Skin epidermis (tissue), 12 donors: Measurements from ENCODE around the gene CRHR1.
"Not testable (repeated sequence)": the region's sequence is repeated elsewhere in the genome, so short reads cannot be mapped to it uniquely, and the experiment has no call there.

Source experiments
- H3K27ac ChIP-seq, 21 experiments: fragments of 200-600 bp; sonication (generic) in 11 of 21; one replicate each; pipeline ENCODE4 v1.5.0; 2020; ENCODE audit warnings: mild to moderate bottlenecking in 3 of 21, inconsistent platforms in 2 of 21, moderate library complexity in 2 of 21
- H3K4me3 ChIP-seq, 7 experiments: fragments of 200-600 bp; sonication (generic) in 2 of 7; one replicate each; pipeline ENCODE4 v1.5.0; 2020; ENCODE audit warnings: inconsistent platforms in 2 of 7, mild to moderate bottlenecking in 2 of 7, moderate library complexity in 1 of 7

CRHR1 gene

DNA sequence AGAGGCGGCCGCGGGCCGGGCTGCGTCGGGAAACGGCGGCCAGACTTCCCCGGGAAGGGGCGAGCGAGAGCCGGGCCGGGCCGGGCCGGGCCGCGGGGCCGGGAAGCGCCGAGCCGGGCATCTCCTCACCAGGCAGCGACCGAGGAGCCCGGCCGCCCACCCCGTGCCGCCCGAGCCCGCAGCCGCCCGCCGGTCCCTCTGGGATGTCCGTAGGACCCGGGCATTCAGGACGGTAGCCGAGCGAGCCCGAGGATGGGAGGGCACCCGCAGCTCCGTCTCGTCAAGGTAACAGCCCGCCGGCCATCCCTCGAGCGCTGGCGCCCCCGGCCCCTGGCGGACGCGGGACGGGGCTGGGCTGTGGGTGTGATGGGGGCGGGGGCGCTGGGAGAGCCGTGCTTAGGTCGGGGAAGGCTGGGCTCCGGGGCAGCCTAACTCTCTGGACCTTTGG, at the start of gene CRHR1:
CRHR1 (plus strand) TSS at position 28 of the 448 bp plus-strand sequence; CDS start at position 253, 225 bp downstream.
- Histone ChIP-seq H3K4me3 (peak within 1 kb of the TSS; percentile 17 to 50 (median 26)), H3K27ac (peak within 1 kb of the TSS in 1 of 21 experiments; percentile 45)

DNA sequence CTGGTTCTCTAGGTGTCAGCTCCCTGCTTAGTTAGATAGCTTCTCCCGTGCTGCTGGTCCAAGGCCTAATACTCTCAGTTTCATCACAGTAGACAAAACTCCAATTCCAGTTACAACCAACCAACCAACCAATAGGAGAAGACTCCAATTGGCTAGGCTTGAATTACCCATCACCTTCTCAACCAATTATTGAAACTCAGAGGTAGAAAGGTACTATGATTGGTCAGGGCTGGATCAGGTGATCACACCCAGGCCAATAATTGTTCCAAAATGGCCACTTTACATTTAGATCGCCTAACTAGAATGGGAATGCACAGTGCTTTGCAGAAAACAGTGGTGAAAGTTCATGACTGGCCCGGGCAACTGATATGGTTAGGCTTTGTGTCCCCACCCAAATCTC, 49.5 kb upstream of the CRHR1 start:
- no peak overlapping the region for H3K4me3 ChIP-seq
- no peak overlapping the region for H3K27ac ChIP-seq

GRCh38 chr17:45735488-45735887, 48.6 kb upstream of the CRHR1 start:
- H3K27ac ChIP-seq: no peak overlapping the region
- H3K4me3 ChIP-seq: no peak overlapping the region

- Histone ChIP-seq H3K27ac (no peak overlapping the region), H3K4me3 (no peak overlapping the region)
Measured at GRCh38 chr17:45739786-45740185, 44.3 kb upstream of the CRHR1 start.

- Histone ChIP-seq H3K27ac (no peak overlapping the region), H3K4me3 (no peak overlapping the region)
Measured at GRCh38 chr17:45740553-45741330, 43.4 kb upstream of the CRHR1 start.

DNA sequence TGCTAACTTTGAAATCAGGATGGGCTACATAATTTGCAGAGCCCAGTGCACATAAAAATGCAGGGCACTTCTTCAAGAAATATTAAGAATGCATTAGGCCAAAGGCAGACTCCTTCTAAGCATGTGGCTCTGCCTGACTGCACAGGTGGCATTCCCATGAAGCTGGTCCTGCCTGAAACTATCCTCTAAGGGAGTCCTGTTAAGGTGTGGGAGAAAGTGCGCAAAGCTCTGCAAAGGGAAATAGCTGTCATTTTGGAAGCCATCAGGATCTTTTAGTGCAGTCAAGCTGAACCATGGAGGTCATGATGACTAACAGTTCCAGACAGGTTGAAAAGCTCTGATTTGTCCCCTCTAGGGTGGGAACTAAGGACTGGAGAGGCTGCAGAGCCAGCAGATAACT, 41.9 kb upstream of the CRHR1 start:
- no peak overlapping the region for H3K27ac ChIP-seq
- no peak overlapping the region for H3K4me3 ChIP-seq

DNA sequence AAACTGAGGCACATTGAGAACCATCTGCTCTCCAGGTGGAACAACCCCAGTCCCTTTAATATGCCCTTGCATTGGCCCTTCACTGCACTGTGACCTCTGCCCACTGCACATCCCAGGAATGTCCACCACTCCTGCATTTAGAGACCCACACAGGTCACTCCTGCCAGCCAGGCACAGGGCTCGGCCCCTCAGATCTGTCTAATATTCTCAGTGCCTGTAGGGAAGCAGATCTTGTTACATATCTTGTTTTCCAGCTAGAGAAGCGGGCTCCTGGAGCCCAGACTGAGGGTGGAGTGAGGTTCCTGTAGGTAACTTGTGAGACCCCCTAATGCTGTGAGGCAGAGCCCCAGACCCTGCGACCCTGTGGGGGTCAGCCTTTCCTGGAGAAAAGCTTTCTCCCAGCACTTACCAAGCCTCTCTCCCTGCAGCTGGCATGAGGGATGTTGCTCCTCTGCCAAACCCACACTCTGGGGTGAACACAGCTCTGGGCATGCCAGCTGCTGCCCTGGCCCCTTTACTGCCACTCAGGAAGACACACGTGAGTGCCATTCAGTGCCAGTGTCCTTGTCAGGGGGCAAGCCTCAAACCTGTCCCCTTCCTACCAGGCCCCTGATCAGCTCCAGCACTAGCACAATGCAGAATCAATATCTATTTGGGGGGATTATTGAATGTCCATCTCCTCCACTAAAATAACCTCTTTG, 40.3 kb upstream of the CRHR1 start:
- no peak overlapping the region for H3K27ac ChIP-seq
- H3K4me3 ChIP-seq: no peak overlapping the region

DNA sequence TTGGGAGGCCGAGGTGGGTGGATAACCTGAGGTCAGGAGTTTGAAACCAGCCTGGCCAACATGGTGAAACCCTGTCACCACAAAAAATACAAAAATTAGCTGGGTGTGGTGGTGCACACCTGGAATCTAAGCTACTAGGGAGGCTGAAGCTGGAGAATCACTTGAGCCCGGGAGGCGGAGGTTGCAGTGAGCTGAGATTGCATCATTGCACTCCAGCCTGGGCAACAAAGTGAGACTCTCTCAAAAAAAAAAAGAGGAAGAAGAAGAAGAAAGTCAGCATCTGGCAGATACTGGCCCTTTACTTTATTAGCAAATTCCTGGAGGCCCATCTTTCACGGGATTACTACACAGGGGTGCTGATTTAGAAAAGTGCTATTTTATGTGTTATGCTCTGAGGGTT, 39.3 kb upstream of the CRHR1 start:
- not testable (repeated sequence) for H3K4me3 ChIP-seq, H3K27ac ChIP-seq

DNA sequence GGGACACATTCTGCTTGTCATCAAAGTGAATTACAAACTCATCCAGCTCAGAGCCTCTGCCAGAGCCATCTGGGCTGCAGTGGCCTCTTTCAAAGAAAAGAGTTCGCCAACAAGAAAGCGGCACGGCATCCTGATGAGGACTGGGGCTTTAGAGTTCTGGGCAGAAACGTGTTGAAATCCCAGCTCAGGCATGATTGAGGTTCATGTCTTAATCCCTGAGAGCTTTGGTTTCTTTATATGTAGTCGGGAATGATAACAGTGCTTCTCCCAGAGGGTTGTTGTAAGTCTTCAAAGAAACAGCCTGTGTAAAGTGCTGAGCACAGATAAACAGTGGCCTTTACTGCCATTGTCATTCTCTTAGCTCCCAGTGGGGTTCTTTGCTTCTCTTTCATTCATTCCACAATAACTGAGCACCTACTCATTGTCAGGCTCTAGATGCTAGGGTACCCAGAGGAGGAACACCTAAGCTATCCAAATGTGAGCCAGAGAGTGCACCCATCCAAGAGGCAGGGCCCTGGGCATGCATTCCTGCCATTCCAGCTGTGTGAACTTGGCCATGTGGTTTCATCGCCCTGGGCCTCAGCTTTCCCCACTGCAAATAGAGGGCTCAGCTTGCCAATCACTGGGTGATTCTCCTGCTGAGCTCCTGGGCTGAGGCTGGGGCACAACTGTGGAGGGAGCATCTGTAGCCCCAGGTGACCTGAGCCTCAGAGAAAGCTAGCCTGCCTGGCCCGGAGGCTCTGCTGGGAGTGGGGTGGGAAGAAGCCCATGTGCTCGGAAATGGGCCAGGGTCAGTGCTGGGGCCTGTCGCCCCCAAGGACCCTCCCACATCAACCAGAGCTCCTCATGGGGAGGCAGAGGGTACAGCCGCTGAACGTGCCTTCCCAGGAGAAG, 38.3 kb upstream of the CRHR1 start:
- Histone ChIP-seq H3K4me3 (no peak overlapping the region), H3K27ac (no peak overlapping the region)

DNA sequence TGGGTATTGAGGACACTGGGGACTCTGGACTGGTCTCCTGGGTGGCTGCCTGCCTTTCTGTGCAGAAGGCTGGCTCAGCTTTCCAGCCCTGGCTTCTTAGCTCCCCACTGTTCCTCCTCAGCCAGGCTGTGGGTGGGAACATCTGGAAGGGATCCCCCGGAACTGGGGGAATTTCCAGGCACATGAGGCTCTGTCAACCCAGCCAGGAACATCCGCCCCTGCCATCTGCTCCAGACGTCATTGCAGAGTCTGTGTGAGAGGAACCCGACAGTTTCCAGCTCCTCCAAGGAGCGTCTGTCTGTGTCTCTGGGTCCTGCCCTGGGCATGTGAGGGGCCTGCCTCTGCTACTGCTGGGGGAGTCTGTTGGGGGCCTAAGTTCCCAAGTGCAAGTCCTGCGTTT, 36.2 kb upstream of the CRHR1 start:
- Histone ChIP-seq H3K4me3 (no peak overlapping the region), H3K27ac (peak overlapping the region in 2 of 21 experiments; percentile 31 to 50)

DNA sequence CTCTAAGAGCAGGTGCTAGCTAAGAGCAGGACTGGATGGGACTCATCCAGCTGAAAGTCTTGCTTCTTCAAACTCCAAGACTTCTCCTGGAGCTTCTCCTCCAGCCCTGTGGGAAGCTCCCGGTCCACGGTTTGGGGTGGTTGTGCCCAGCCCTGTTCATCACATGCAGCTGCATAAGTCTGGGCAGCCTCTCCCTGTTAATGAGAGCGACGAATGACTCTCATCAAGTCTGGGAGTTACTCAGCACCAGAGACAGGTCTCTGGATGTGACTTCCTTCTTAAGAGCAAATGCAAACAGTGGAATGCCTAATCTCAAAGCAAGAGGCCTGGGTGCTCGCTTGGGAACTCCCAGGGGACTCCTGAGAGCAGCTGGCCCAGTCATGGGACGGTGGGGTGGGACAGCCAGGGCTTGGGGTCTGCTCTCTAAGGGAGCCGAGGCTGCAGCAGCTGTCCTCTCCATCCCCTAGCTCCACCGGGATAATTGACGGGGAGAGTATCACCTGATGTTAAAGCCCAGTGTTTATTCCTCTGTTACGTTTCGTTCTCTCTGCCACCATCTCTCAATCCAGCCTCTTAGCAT, 35.3 kb upstream of the CRHR1 start:
- peak overlapping the region in 1 of 21 experiments; percentile 17 for H3K27ac ChIP-seq
- no peak overlapping the region for H3K4me3 ChIP-seq

DNA sequence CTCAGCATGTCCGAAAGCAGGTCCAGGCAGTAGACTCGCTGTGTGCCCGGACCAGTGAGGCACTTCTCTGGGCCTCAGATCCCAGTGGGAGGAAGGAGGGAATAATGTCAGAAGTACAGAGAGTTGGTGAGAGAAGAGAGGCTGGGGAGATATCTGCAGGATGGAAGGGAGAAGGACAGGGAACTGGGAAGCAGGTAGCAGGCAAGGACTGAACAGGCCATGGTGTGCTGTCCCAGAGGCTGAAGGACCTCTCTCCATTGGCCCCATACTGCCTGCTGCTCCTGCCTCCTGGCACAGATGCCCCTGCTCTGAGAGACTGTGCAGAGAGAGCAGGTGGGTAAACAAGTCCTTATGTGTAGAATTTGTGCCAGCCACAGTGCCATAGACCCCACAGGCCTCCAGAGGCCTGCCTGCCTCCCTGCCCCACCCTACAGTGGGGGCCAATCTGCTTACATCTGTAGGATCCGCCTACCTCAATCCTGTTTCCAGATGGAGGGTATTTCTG, 34.2 kb upstream of the CRHR1 start:
- Histone ChIP-seq H3K4me3 (no peak overlapping the region), H3K27ac (no peak overlapping the region)

- Histone ChIP-seq H3K27ac (no peak overlapping the region), H3K4me3 (no peak overlapping the region)
Measured at GRCh38 chr17:45750779-45751440, 33.2 kb upstream of the CRHR1 start.

GRCh38 chr17:45751466-45751865, 32.7 kb upstream of the CRHR1 start:
- Histone ChIP-seq H3K4me3 (no peak overlapping the region), H3K27ac (no peak overlapping the region)

DNA sequence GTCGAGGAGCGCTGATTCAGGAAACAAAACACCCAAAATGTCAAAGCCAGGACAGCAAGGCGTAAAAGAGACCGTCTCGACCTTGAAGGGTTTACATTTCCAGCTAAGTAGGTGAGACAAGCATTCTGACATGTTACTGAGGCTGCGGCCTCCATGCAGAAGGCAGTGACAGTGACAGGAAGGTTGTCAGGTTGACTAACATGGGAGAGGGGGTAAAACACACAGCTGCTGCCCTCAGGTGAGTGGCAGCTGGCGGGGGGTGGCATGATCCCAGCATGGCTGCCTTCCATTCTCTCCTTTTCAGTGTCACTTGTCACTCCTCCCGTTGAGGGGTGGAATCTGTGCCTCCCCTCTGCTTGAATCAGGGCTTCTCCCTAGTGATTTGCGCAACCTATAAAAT, 31.9 kb upstream of the CRHR1 start:
- Histone ChIP-seq H3K27ac (no peak overlapping the region), H3K4me3 (no peak overlapping the region)

DNA sequence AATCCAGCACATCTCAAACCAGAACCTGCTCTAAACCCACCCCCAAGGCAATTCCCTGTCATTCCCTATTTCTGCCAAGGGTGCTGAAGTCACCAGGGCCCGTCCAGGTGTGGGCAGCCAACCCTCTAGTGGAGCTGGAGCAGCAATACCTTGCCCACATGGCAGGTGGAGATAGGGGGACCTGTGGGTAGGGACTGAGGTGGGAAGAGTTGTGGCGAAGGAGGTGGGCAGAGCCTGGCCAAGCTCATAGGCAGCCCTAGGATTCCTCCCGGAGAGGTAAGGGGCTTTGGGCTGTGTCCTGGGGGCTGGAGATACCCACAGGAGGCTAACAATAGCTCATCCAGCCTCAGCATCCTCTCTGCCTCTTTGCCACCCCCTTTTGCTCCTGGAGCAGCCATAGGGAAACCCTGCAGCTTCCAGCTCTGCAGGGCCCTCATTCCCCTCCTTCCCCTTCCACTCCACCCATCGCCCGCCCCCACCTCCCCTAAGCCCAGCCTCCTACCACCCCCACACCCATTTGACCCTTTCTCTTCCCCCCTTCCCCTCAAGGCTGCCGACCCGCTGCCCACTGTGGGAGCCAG, 30.4 kb upstream of the CRHR1 start:
- H3K4me3 ChIP-seq: no peak overlapping the region
- H3K27ac ChIP-seq: no peak overlapping the region

GRCh38 chr17:45755050-45755449, 29.1 kb upstream of the CRHR1 start:
- Histone ChIP-seq H3K27ac (no peak overlapping the region), H3K4me3 (no peak overlapping the region)

DNA sequence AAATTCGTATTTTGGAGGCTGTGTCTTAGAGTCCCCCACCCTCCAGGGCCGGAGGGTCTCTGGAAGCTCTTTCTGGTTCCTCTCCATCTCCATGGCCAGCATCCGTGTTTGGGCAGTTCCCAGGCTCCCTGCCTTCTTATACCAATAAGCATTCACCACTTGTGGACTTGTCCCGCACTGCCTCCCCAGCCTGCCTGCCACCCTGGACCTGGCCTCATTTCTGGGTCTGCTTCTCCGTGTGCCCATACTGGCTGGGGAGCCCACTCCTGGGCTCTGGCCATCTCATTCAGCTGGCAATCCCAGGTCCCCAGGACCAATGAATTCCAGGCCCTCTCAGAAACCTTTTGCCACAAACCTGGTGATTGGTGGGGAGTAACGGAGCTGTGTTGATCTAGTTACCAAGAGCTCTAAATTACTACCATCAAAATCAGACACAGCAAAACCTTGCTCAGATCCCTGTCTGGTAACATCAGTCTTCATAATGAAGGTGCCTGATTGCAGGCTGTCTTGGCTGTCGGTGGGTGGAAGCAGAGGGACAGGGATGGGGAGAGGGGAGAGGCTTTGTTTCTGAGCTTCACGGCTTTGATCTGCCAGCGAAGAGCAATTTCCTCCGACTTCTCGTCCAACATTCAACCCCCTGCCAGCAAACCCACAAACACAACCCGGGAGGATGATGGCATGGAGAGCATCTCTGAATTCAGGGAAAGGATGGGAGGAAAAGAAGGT, 27.7 kb upstream of the CRHR1 start:
- Histone ChIP-seq H3K27ac (no peak overlapping the region), H3K4me3 (no peak overlapping the region)
